Erythroblast (primary cell): ENCODE measurements around the gene SNX17.

Experiments used
- DNase-seq, 2 experiments: peaks; one replicate each; lab custom pipeline; 2025; lab: John Stamatoyannopoulos, UW
- GATA1 ChIP-seq: IDR thresholded peaks from 2 replicates; pipeline ENCODE4 v1.6.1; 2011; ENCODE audit warnings: low read depth, mild to moderate bottlenecking, control low read depth, low read length, moderate library complexity
- POLR2A ChIP-seq: IDR thresholded peaks from 2 replicates; pipeline ENCODE4 v1.6.1; 2011; ENCODE audit warnings: mild to moderate bottlenecking, low read length

Gene SNX17

GRCh38 chr2:27376866-27377617 is 6.6 kb downstream of the SNX17 start:
- TF ChIP-seq POLR2A: no peak
- no peak for TF ChIP-seq GATA1
- DNase-seq: no peak

DNA sequence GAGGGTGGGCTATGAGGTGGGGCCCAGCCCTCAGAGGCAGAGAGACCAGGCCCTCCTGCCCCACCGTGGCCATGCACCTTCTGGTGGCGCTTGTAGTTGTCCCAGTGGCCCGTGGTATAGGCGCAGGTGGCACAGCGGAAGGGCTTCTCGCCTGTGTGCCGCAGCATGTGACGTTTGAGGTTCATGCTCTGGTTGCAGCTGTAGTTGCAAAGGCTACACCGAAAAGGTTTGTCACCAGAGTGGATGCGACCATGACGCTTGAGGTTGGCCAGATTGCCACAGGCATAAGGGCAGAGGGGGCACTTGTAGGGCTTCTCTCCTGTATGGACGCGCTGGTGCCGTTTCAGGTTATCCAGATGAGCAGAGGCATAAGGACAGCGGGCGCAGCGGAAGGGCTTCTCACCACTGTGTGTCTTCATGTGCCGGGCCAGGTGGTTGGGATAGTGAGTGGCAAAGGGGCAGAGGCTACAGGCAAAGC is 7.2 kb downstream of the SNX17 start:
- TF ChIP-seq GATA1 (no peak), POLR2A (peak; percentile 23)
- no peak for DNase-seq

DNA sequence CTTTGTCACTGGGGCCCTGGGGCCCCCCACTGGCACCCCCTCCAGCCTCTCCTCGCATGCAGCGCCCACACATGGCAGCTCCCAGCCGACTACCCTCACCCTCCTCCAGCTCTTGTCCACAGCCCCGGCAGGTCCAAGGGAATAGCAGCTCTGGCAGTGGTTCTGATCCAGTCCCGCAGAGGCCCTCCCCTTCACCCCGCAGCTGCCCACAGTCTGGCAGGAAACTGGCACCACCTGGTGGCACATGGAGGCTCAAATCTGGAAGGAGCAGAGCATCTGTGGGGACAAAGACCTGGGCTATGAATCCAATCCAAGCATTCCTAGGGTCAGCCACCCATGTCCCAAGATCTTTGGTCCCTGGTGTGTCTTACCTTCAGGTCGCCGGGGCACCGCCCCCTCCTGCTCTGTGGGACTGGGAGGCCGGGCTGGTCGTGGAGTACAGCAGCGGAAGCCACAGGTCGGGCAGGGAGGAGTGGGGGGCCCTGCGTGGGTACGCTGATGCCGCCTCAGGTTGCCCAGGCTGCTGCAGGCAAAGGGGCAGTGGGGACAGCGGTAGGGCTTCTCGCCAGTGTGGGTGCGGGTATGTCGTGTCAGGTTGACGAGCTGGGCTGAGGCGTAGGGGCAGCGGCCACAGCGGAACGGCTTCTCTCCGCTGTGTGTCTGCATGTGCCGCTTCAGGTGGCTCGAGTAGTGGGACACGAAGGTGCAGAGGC is 7.8 kb downstream of the SNX17 start:
- DNase-seq: no peak
- TF ChIP-seq GATA1 (no peak), POLR2A (peak; percentile 22)

DNA sequence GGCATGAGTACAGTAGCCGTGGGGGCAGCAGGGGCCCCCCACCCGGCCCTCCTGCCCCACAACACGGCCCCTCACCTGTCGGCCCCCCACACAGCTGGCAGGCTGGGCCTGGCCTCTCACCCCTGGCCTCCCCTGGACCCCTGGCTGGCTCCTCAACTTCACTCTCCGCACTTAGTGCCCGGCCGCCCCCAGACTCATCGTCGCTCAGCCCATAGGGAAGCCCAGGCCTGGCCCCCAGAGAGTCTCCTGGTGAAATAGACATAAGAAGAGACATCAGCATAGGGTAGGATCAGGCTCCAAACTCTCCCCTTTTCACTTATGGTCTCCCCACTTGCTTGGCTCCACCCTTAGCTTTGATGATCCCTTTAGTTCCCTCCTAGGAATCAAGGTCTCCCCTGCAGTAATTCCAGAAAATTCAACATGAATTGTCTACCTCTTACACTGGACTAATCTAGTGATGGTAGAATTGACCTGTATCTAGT is 8.4 kb downstream of the SNX17 start:
- TF ChIP-seq POLR2A: no peak
- TF ChIP-seq GATA1: no peak
- no peak for DNase-seq

GRCh38 chr2:27379383-27379835 is 9.0 kb downstream of the SNX17 start:
- no peak for TF ChIP-seq GATA1
- TF ChIP-seq POLR2A: no peak
- DNase-seq: peak; percentile 46 to 59

GRCh38 chr2:27379836-27380625 is 9.6 kb downstream of the SNX17 start:
- TF ChIP-seq GATA1: no peak
- TF ChIP-seq POLR2A: no peak
- DNase-seq: peak; percentile 59 to 83

DNA sequence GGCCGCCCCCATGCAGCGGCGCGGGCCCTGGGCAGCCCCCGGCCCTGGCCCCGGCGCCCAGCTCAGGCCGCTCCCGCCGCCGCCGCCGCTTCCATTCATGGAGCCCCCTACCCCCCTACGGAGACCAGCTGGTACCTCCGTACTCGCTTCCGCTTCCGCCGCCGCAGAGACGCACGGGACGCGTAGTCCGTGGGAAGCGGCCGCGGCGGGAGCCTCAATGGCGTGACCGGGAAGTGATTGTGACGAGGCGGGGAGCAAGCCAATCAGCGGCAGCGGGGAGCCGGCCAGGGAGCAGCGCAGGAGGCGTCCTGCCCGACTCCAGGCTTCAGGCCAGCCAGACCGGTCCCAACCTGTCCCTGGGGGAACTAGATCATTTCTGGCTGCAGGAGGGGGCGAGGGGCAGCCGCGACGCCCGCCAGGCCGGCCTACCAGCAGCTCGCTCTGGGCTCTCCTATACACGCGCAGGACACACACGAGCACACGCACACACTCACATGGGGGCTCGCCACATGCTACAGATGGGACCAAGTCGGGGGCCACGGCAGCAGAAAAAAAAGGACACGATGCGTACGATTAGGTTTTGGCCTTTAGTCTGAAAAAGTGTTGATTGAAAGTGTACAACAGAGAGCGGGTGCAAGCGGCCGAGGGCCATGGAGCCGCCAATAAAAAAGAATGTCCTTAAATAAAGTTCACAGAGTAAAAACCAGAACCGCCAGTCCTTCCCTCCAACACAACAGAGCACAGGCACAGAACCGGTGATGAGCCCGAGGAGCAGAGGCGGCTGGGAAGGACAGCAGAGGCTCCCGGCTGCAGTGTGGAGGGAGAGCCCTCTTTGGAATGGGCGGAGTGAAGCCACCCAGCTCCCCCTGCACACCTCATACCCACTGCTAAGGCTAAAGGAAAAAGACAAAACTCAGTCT is 10.5 kb downstream of the SNX17 start, which contains the start of gene ZNF513:
TSS of gene ZNF513 (minus strand) at position 109 of the 920 bp plus-strand sequence. CDS start 208 bp downstream, outside the sequence.
- TF ChIP-seq POLR2A: peak; percentile 69
- no peak for TF ChIP-seq GATA1
- peak; percentile 84 to 85 for DNase-seq

GRCh38 chr2:27381577-27382181 is 11.3 kb downstream of the SNX17 start:
- DNase-seq: no peak
- no peak for TF ChIP-seq POLR2A
- TF ChIP-seq GATA1: no peak

GRCh38 chr2:27390822-27391679 is 20.6 kb downstream of the SNX17 start:
- TF ChIP-seq GATA1 (no peak), POLR2A (no peak)
- no peak for DNase-seq

- DNase-seq: no peak
- no peak for TF ChIP-seq POLR2A
Observed at GRCh38 chr2:27393225-27393624, 22.8 kb downstream of the SNX17 start.

DNA sequence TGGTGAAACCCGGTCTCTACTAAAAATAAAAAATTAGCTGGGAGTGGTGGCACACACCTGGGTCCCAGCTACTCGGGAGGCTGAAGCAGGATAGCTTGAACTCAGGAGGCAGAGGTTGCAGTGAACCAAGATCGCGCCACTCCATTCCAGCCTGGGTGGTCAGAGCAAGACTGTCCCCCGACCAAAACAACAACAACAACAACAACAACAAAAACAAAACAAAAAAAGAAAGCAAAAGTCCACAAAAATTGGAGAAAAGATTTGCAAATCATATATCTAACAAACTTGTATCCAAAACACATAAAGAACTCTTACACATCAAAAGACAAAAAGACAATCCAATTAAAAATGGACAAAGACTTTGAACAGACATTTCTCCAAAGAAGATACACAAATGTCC is 28.5 kb downstream of the SNX17 start:
- no peak for DNase-seq
- TF ChIP-seq GATA1 (no peak), POLR2A (no peak)
